NCI-H446 treated with DMSO at 0.1 percent for 48 hours (cell line): ENCODE results near the gene WDCP.

ENCODE experiments used
- DNase-seq: peaks from one replicate; lab custom pipeline; 2025; lab: John Stamatoyannopoulos, UW

The WDCP gene

DNA sequence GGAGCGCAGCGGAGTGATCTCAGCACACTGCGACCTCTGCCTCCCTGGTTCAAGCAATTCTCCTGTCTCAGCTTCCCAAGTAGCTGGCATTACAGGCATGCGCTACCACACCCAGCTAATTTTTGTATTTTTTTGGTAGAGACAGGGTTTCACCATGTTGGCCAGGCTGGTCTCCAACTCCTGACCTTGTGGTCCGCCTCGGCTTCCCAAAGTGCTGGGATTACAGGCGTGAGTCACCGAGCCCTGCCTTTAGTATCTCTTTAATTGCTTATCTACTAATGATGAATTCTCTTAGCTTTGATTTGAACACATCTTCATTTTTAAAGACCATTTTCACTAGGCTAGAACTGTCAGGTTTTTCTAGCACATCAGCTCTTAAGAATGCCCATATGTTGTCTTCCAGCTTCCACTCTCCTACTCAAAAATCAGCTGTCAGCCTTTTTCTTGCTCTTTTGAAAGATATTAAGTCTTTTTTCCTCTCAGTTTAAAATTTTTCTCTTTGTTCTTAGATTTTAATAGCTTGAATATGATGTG, 53.4 kb downstream of the WDCP start:
- no peak for DNase-seq

DNA sequence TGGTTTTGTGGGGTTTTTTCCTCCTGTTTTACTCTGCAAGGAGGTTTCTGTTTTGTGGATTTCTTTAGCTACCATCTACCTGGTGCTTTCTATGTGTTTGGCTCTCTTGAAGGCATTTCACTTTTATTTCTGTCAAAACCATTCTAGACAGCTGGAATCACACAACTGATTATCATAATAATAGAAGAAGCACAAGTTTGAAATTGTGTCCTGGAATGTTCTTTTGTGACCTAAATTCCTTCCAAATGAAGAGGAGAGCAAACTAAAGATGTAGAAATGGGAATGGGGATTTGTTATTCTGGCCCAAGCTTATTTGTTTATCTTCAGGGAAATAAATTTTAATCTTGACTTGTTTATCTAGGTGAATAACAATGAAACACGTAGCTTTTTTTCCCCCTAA, 54.3 kb downstream of the WDCP start:
- DNase-seq, result no peak

DNA sequence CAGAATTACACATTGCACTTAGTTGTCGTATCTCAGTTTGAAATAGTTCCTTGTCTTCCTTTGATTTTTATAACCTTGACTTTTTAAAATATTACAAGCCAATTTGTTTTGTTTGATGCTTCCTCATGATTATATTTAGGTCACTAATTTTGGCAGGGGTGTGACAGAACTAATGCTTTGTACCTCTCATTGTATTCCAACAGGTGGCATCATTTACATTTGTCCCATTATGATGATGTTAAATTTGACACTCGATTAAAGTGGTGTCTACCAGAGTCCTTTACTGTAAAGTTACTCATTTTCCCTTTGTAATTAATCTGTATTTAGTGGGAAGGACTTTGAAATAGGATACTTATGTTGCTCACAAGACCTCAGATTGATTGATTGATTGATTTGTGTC, 58.8 kb downstream of the WDCP start:
- no peak for DNase-seq
